SK-N-SH (cell line): ENCODE results near the gene NANOGP8.
"Not testable (repeated sequence)": the region's sequence is repeated elsewhere in the genome, so short reads cannot be mapped to it uniquely, and the experiment has no call there.

ENCODE experiments used
- CHD2 ChIP-seq: fragments of 150-350 bp; IDR thresholded peaks from 2 replicates; pipeline ENCODE4 v1.6.1; 2018; ENCODE audit warnings: low read length; ENCODE audit not compliant: partially characterized antibody
- CTCF ChIP-seq: fragments of 200-600 bp; sonication (generic); IDR thresholded peaks from 2 replicates; pipeline ENCODE4 v1.6.1; 2017; ENCODE audit warnings: antibody characterized with exemption, mild to moderate bottlenecking, moderate library complexity
- EP300 ChIP-seq, 2 experiments: IDR thresholded peaks; 2 replicates each; pipeline versions ENCODE4 v1.4.0 to v1.6.1; 2012; ENCODE audit warnings: borderline replicate concordance in 1 of 2, low read depth in 1 of 2, low read length in 1 of 2
- GATA2 ChIP-seq: sonication (generic); formaldehyde crosslinking; IDR thresholded peaks from 2 replicates; pipeline ENCODE4 v1.5.0; 2020; ENCODE audit warnings: mild to moderate bottlenecking, missing genetic modification reagents
- NRF1 ChIP-seq: IDR thresholded peaks from 2 replicates; pipeline ENCODE4 v1.6.1; 2012; ENCODE audit warnings: low read depth, mild to moderate bottlenecking, low read length
- POLR2AphosphoS5 ChIP-seq: IDR thresholded peaks from 2 replicates; pipeline ENCODE4 v1.6.1; 2012; ENCODE audit warnings: low read depth, low read length
- RAD21 ChIP-seq: IDR thresholded peaks from 2 replicates; pipeline ENCODE4 v1.6.1; 2012; ENCODE audit warnings: mild to moderate bottlenecking, low read length
- TAF1 ChIP-seq: IDR thresholded peaks from 2 replicates; pipeline ENCODE4 v1.6.1; 2012; ENCODE audit warnings: low read depth, mild to moderate bottlenecking, low read length, moderate library complexity, borderline replicate concordance
- TF ChIP-seq, protein P1 (sequence below): IDR thresholded peaks from 2 replicates; pipeline ENCODE4 v1.4.0; 2012; ENCODE audit warnings: low read depth
- TF ChIP-seq, protein P2 (sequence below): IDR thresholded peaks from 2 replicates; pipeline ENCODE4 v1.6.1; 2012; ENCODE audit warnings: mild to moderate bottlenecking, low read depth, low read length, moderate library complexity

- not testable (repeated sequence) for TF ChIP-seq RAD21; POLR2AphosphoS5; TAF1; GATA2 (CRISPR knock-in tag); CTCF; NRF1; CHD2; EP300 (IDR thresholded peaks at IDR 0.05; ENCODE audit: borderline replicate concordance in 1 of 2, low read depth in 1 of 2, low read length in 1 of 2)
- TF ChIP-seq, protein P1, sequence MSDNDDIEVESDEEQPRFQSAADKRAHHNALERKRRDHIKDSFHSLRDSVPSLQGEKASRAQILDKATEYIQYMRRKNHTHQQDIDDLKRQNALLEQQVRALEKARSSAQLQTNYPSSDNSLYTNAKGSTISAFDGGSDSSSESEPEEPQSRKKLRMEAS, result not testable (repeated sequence)
- TF ChIP-seq, protein P2, sequence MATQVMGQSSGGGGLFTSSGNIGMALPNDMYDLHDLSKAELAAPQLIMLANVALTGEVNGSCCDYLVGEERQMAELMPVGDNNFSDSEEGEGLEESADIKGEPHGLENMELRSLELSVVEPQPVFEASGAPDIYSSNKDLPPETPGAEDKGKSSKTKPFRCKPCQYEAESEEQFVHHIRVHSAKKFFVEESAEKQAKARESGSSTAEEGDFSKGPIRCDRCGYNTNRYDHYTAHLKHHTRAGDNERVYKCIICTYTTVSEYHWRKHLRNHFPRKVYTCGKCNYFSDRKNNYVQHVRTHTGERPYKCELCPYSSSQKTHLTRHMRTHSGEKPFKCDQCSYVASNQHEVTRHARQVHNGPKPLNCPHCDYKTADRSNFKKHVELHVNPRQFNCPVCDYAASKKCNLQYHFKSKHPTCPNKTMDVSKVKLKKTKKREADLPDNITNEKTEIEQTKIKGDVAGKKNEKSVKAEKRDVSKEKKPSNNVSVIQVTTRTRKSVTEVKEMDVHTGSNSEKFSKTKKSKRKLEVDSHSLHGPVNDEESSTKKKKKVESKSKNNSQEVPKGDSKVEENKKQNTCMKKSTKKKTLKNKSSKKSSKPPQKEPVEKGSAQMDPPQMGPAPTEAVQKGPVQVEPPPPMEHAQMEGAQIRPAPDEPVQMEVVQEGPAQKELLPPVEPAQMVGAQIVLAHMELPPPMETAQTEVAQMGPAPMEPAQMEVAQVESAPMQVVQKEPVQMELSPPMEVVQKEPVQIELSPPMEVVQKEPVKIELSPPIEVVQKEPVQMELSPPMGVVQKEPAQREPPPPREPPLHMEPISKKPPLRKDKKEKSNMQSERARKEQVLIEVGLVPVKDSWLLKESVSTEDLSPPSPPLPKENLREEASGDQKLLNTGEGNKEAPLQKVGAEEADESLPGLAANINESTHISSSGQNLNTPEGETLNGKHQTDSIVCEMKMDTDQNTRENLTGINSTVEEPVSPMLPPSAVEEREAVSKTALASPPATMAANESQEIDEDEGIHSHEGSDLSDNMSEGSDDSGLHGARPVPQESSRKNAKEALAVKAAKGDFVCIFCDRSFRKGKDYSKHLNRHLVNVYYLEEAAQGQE, result not testable (repeated sequence)
These were observed at the start of gene NANOGP8 for GRCh38 chr15:35085176-35085919.
